ENCODE results near the gene HPCA. TPM values are rescaled to one million over a fixed set of nuclear protein-coding genes. Genes with fewer than 3 reads are reported as not detected.

The HPCA gene
- total RNA-seq, 2 experiments from 2014 or later: not detected

GRCh38 chr1:32925403-32926162 is 39.3 kb downstream of the HPCA start:
- CTCF ChIA-PET: interaction anchor here (0.9 to 1.7 kb wide), 3 partner anchors 8 to 81 kb away, joined by 3 read pairs; partner anchors contain the start of gene RNF19B
- H3K27ac Mint-ChIP-seq: no peak overlapping the region
- intact Hi-C loops (cut with DNase I, micrococcal nuclease): no loop called here
- Histone ChIP-seq H3K4me3 (ENCODE audit: low read length) (no peak overlapping the region), H3K27me3 (ENCODE audit: control insufficient read depth in 1 of 2, insufficient read depth in 2 of 2, low read length in 2 of 2) (peaks cover 40 to 50% of the 10 kb centered on the region in 2 experiments), H3K36me3 (ENCODE audit: insufficient read depth, low read length) (no peaks in the 10 kb centered on the region), H3K9me3 (ENCODE audit: control insufficient read depth in 1 of 2, insufficient read depth in 1 of 2, low read length in 2 of 2) (peaks cover 0 to 7% of the 10 kb centered on the region in 2 experiments), H3K27ac (ENCODE audit: low read depth in 1 of 2, low read length in 2 of 2) (no peak overlapping the region), H3K4me1 (ENCODE audit: insufficient read depth, low read length) (peaks cover 22% of the 10 kb centered on the region)
- peaks cover 61% of the 10 kb centered on the region for H3K27me3 Mint-ChIP-seq
- POLR2A ChIA-PET: no interaction called here
- H3K9me3 Mint-ChIP-seq: no peaks in the 10 kb centered on the region
- ATAC-seq (ENCODE audit: poor library complexity) (peak; percentile 57), DNase-seq (peak in 6 of 14 experiments; percentile 8 to 56 (median 21))
- H3K4me3 Mint-ChIP-seq: peak overlapping the region; percentile 68
- TF ChIP-seq, protein P1, sequence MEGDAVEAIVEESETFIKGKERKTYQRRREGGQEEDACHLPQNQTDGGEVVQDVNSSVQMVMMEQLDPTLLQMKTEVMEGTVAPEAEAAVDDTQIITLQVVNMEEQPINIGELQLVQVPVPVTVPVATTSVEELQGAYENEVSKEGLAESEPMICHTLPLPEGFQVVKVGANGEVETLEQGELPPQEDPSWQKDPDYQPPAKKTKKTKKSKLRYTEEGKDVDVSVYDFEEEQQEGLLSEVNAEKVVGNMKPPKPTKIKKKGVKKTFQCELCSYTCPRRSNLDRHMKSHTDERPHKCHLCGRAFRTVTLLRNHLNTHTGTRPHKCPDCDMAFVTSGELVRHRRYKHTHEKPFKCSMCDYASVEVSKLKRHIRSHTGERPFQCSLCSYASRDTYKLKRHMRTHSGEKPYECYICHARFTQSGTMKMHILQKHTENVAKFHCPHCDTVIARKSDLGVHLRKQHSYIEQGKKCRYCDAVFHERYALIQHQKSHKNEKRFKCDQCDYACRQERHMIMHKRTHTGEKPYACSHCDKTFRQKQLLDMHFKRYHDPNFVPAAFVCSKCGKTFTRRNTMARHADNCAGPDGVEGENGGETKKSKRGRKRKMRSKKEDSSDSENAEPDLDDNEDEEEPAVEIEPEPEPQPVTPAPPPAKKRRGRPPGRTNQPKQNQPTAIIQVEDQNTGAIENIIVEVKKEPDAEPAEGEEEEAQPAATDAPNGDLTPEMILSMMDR (IDR thresholded peaks at IDR 0.05): no peak
- H3K36me3 Mint-ChIP-seq (ENCODE audit: low read depth): no peaks in the 10 kb centered on the region
- H3K4me1 Mint-ChIP-seq (ENCODE audit: low read depth): peaks cover 23% of the 10 kb centered on the region

DNA sequence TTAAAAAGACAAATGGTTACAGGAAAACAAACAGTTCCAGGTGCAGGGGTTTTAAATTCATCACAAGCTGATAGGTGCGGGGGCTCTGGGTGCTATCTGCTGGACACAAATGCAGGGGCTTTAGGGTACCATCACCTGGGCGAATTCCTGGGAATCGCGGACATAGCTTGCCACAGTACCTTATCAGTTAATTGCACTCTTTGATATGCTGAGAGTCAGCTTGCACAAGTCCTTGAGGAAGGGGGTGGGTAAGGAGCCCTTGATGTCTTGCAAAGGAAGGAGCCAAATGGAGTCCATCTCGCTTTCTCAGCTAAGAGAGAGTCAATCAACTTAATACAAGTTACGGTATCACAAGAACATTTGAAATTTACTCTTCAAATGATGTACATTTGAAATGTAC is 40.3 kb downstream of the HPCA start:
- no peaks in the 10 kb centered on the region for H3K36me3 Mint-ChIP-seq (ENCODE audit: low read depth)
- H3K4me1 Mint-ChIP-seq (ENCODE audit: low read depth): peaks cover 23% of the 10 kb centered on the region
- Histone ChIP-seq H3K9me3 (ENCODE audit: control insufficient read depth in 1 of 2, insufficient read depth in 1 of 2, low read length in 2 of 2) (peaks cover 0 to 7% of the 10 kb centered on the region in 2 experiments), H3K4me3 (ENCODE audit: low read length) (no peak overlapping the region), H3K36me3 (ENCODE audit: insufficient read depth, low read length) (no peaks in the 10 kb centered on the region), H3K27ac (ENCODE audit: low read depth in 1 of 2, low read length in 2 of 2) (no peak overlapping the region), H3K27me3 (ENCODE audit: control insufficient read depth in 1 of 2, insufficient read depth in 2 of 2, low read length in 2 of 2) (peaks cover 32 to 42% of the 10 kb centered on the region in 2 experiments), H3K4me1 (ENCODE audit: insufficient read depth, low read length) (peaks cover 22% of the 10 kb centered on the region)
- peaks cover 56% of the 10 kb centered on the region for H3K27me3 Mint-ChIP-seq
- intact Hi-C loops (cut with DNase I, micrococcal nuclease): no loop called here
- H3K4me3 Mint-ChIP-seq: no peak overlapping the region
- H3K27ac Mint-ChIP-seq: no peak overlapping the region
- TF ChIP-seq, protein P1 (IDR thresholded peaks at IDR 0.05): no peak
- CTCF ChIA-PET: no interaction called here
- ATAC-seq (ENCODE audit: poor library complexity) (no peak), DNase-seq (no peak)
- POLR2A ChIA-PET: no interaction called here
- no peaks in the 10 kb centered on the region for H3K9me3 Mint-ChIP-seq

GRCh38 chr1:32927441-32927840 is 41.1 kb downstream of the HPCA start:
- no peak overlapping the region for H3K27ac ChIP-seq (ENCODE audit: low read depth in 1 of 2, low read length in 2 of 2)
- no peak overlapping the region for H3K4me3 ChIP-seq (ENCODE audit: low read length)
- TF ChIP-seq, protein P1 (IDR thresholded peaks at IDR 0.05): no peak
- DNase-seq (no peak), ATAC-seq (ENCODE audit: poor library complexity) (no peak)
- intact Hi-C loops (cut with DNase I, micrococcal nuclease): no loop called here
- peaks cover 29 to 36% of the 10 kb centered on the region in 2 experiments for H3K27me3 ChIP-seq (ENCODE audit: control insufficient read depth in 1 of 2, insufficient read depth in 2 of 2, low read length in 2 of 2)
- no peaks in the 10 kb centered on the region for H3K36me3 Mint-ChIP-seq (ENCODE audit: low read depth)
- no peaks in the 10 kb centered on the region for H3K9me3 Mint-ChIP-seq
- H3K36me3 ChIP-seq (ENCODE audit: insufficient read depth, low read length): no peaks in the 10 kb centered on the region
- POLR2A ChIA-PET: interaction anchor here (0.6 kb wide), 1 partner anchor 29 kb away, joined by 3 read pairs; no protein-coding TSS in a partner anchor
- peaks cover 0 to 7% of the 10 kb centered on the region in 2 experiments for H3K9me3 ChIP-seq (ENCODE audit: control insufficient read depth in 1 of 2, insufficient read depth in 1 of 2, low read length in 2 of 2)
- H3K27me3 Mint-ChIP-seq: peaks cover 48% of the 10 kb centered on the region
- peaks cover 23% of the 10 kb centered on the region for H3K4me1 Mint-ChIP-seq (ENCODE audit: low read depth)
- H3K4me1 ChIP-seq (ENCODE audit: insufficient read depth, low read length): peaks cover 22% of the 10 kb centered on the region
- CTCF ChIA-PET: no interaction called here
- no peak overlapping the region for H3K27ac Mint-ChIP-seq
- no peak overlapping the region for H3K4me3 Mint-ChIP-seq
